IPS-18c (cell line): ENCODE measurements around the gene AKAP8.

Experiments used
- H3K4me3 ChIP-seq: 2 replicates; pipeline ENCODE4 v1.7.0; 2013; ENCODE audit warnings: low read depth, mild to moderate bottlenecking, low read length, moderate library complexity; ENCODE audit not compliant: insufficient read depth
- H3K9me3 ChIP-seq: one replicate; pipeline ENCODE4 v1.6.1; 2013; ENCODE audit warnings: mild to moderate bottlenecking, low read length, moderate library complexity; ENCODE audit not compliant: control insufficient read depth, insufficient read depth

AKAP8 gene

GRCh38 chr19:15379083-15379998 lies at the start of gene AKAP8:
Gene AKAP8, minus strand, starts transcription at chr19:15379787. Its CDS starts 56 bp downstream, at chr19:15379731.
- Histone ChIP-seq H3K4me3 (peak within 1 kb of the TSS; percentile 99), H3K9me3 (no peaks in the 10 kb centered on the region)

- no peak overlapping the region for H3K4me3 ChIP-seq
- H3K9me3 ChIP-seq, result peaks cover 3% of the 10 kb centered on the region
Observed at GRCh38 chr19:15427991-15428471, 48.4 kb upstream of the AKAP8 start.

DNA sequence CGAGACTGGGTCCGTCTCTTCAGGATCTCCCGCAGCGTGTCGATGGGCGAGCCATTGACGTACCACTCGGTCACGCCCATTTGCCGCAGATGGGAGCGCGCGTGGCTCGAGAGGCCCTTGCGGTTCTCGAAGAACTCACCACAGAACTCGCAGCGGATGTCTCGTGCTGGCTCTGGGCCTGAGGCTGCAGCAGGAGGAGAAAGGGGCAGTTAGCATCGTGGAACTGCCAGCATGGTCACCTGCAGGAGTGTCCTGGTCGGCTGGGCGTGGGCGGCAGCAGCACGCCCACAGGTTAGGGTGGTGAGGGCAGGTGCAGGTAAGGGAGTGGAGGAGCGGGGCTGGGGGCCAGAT lies 47.7 kb upstream of the AKAP8 start:
- H3K9me3 ChIP-seq, result peaks cover 5% of the 10 kb centered on the region
- H3K4me3 ChIP-seq, result no peak overlapping the region

- Histone ChIP-seq H3K4me3 (no peak overlapping the region), H3K9me3 (peaks cover 5% of the 10 kb centered on the region)
Observed at GRCh38 chr19:15426485-15427349, 47.1 kb upstream of the AKAP8 start.

- Histone ChIP-seq H3K9me3 (peaks cover 5% of the 10 kb centered on the region), H3K4me3 (no peak overlapping the region)
Observed at GRCh38 chr19:15425321-15425950, 45.8 kb upstream of the AKAP8 start.

DNA sequence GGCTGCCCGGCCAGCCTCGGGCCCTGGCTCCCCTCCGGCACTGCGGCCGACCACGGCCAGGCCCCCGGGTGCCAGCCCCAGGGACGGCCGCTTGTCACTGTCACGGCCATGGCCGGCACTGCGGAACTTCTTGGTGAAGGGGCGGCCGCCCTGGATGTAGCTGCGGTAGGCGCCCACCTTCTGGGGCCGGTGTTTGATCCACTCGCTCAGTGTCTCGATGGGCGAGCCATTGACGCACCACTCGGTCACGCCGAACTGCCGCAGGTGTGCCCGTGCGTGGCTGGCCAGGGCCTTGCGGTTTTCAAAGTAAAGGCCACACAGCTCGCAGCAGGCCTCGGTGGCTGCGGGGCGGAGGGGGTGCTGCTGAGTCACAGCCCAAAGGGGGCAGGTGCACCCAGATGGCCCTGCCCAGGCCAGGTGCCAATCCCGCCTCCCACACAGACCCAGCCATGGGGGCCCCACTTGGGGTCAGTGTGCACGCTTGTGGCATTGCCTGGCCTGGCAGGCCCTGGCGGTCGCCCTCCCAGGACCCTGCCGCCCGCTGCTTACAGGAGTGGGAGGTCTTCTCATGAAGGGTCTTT lies 45.2 kb upstream of the AKAP8 start:
- Histone ChIP-seq H3K9me3 (peaks cover 5% of the 10 kb centered on the region), H3K4me3 (no peak overlapping the region)

DNA sequence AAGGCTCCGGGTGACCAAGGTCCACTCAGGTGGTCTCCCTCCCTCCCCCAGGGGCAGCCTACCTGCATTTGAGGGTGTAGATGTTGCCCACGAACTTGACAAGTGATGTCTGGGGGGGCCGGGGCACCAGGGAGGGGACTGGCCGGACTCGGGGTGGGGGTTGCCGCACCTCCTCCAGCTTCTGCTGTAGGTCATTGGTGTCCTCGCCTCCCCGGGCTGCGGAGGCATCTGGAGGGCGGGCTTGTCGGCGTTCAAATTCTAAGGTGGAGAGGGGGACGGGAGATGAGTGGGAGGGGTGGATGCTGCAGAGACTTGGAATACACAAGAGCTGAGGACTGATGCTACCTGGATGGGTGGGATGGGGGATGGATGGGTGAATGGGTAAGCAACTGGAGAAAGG lies 44.5 kb upstream of the AKAP8 start:
- H3K9me3 ChIP-seq, result peaks cover 5% of the 10 kb centered on the region

DNA sequence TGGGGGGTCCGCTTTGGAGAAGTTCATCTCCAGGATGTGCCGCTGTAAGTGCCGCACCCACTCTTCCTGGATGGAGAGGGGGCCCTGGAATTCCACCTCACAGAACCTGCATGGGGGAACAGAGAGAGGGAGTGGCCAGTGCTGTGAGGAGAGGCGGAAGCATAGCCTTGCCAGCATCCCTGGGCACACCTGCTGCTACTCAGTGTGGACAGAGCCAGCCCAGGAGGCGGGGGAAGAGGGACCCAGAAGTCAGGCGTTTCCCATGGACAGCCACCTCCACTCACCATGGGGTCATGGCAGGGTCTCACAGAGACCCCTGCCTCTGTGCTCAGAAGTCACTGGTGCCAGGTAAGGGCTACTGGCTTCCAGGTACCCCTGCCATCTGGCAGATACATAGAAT lies 43.5 kb upstream of the AKAP8 start:
- Histone ChIP-seq H3K4me3 (no peak overlapping the region), H3K9me3 (peaks cover 7% of the 10 kb centered on the region)

More for the DNA sequence above, 44.5 kb upstream of the AKAP8 start:
- no peak overlapping the region for H3K4me3 ChIP-seq

- Histone ChIP-seq H3K4me3 (no peak overlapping the region), H3K9me3 (peaks cover 7% of the 10 kb centered on the region)
Observed at GRCh38 chr19:15422296-15423075, 42.9 kb upstream of the AKAP8 start.

- H3K4me3 ChIP-seq, result no peak overlapping the region
Observed at GRCh38 chr19:15421721-15422260, 42.2 kb upstream of the AKAP8 start.

GRCh38 chr19:15421136-15421695 lies 41.6 kb upstream of the AKAP8 start:
- peaks cover 7% of the 10 kb centered on the region for H3K9me3 ChIP-seq
- H3K4me3 ChIP-seq, result no peak overlapping the region

More at GRCh38 chr19:15421721-15422260, 42.2 kb upstream of the AKAP8 start:
- peaks cover 7% of the 10 kb centered on the region for H3K9me3 ChIP-seq

GRCh38 chr19:15419413-15420025 lies 39.9 kb upstream of the AKAP8 start:
- Histone ChIP-seq H3K4me3 (no peak overlapping the region; the same call in 1 of the 2 replicates), H3K9me3 (peaks cover 7% of the 10 kb centered on the region)

DNA sequence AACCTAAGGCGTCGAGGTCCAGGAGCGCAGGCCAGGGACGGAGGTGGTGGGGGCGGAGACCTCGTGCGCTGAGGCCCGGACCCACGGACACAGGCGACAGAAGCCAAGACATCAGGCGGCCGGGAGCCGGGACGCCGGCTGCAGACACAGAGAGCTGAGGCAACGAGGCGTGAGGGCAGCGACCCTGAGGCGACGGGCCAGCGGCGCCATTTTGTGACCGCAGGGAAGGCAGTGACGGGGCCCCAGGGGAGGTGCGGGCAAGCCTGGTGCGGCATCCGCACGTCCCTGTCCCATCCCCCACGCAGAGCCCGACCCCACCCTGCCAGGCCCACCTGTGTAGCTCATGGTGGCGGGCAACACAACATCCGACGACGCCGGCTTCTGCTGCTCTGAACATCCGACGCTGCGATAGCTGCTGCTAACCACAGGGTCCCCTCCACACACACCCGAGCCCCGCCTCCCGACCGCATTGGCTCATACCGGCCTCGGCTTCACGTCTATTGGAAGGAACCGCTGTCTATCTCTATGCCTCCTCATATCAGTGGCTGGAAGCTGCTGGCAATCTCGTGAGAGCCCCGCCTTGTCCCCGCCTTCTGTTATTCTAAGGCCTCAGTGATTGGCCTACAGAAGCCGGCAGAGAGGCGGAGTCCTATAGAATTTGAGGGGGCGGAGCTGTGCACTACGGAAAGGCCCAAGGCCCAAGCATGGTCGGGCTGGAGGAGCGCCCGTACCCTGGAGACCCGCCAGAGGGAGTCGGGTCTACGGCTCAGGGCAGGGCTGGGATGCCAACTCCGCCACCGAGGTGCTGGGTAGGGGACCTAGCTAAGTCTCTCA lies 39.2 kb upstream of the AKAP8 start, which contains the start of gene AKAP8L:
Gene AKAP8L (minus strand): TSS at position 410 of the 834 bp plus-strand sequence. CDS start 65 bp downstream, at position 345.
- Histone ChIP-seq H3K9me3 (peaks cover 7% of the 10 kb centered on the region), H3K4me3 (peak within 1 kb of the TSS; percentile 99)

GRCh38 chr19:15418231-15418578 lies 38.6 kb upstream of the AKAP8 start:
- Histone ChIP-seq H3K4me3 (peak overlapping the region; percentile 99), H3K9me3 (peaks cover 5% of the 10 kb centered on the region)

DNA sequence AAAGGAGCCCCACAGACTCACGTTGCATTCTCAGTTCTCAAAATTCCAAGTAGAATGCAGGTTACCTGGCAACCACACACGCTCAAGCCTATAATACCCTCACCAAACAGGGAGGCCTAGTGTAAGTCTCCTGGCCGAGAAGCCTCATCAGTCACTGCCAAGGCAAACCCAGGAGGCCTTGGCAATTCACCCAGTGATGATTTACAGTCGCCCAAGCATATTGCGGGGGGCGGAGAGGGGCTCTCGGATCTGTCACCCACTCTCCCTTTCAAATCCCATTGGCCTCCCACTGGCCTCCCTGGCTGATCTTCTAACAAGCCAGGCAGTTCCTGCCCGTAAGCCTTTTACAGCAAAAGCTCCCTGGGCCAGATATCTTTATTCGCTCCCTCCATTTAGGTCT lies 38.1 kb upstream of the AKAP8 start:
- peak overlapping the region; percentile 99 for H3K4me3 ChIP-seq
- H3K9me3 ChIP-seq, result peaks cover 2% of the 10 kb centered on the region
